GM19455 (cell line): ENCODE measurements around the gene GATAD2A.

Experiments
- ATAC-seq: cut with Tn5 transposase; IDR thresholded peaks from one replicate; pipeline ENCODE4 v1.9.1; 2021; ENCODE audit not compliant: unreplicated experiment

The GATAD2A gene

GRCh38 chr19:19528721-19529490, 123.4 kb downstream of the GATAD2A start, which contains the start of gene YJEFN3:
Gene YJEFN3, plus strand, starts transcription at chr19:19528911. Its CDS starts 22 bp downstream, at chr19:19528933.
- no peak for ATAC-seq

GRCh38 chr19:19529783-19530422, 124.4 kb downstream of the GATAD2A start:
- no peak for ATAC-seq

- no peak for ATAC-seq
These were observed 124.9 kb downstream of the GATAD2A start for GRCh38 chr19:19530423-19530804.

DNA sequence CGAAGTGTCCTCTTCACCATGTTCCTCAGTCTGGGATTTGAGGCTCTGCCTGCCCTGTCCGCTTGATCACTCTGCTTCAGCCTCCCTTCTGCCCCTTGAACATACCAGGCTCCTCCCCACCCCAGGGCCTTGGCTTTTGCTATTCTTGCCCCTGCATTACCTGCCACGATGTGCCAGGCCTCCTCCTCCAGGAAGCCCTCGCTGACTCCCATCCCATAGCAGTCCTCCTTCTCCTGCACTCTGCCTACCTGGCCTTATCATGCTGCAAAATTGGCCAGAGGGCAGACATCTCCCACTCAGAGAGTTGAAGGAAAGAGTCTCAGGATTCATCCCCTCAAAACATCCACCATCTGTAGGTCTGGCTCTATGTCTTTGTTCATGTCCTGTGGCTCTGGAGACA, 125.4 kb downstream of the GATAD2A start:
- no peak for ATAC-seq

DNA sequence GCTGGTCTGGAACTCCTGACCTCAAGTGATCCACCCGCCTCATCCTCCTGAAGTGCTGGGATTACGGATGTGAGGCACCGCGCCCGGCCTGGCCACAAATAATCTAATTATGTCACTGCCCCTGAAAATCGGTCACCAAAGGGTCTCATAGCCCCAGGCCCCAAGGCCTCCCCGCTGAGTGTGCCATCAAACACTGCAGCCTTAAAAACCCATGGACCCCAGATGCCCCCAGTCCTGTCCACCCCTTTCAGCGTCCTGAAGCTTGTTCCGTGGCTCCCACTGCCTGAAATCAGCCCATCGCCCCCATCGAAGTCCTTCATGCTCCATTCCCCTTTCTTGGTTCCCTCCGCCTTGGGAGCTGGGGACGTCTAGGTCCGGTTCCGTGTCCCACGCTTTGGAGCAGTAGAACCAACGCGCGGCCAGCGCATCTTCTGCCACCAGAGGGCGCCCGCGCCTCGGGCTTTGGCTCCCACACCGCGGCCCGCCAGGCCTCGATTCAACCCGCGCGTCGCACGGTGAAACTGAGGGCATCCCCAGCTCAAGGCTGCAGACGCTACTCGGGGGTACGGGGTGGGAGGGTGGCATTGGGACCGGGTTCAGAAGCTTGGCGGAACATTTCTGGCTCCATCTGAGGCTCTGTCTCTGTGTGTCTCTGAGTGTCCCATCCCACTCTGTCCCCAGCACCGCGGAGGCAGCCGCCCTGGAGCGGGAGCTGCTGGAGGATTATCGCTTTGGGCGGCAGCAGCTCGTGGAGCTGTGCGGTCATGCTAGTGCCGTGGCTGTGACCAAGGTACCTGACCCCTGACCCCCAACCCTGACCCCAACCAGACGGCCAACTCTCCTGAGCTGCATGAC, 126.7 kb downstream of the GATAD2A start:
- ATAC-seq = no peak

DNA sequence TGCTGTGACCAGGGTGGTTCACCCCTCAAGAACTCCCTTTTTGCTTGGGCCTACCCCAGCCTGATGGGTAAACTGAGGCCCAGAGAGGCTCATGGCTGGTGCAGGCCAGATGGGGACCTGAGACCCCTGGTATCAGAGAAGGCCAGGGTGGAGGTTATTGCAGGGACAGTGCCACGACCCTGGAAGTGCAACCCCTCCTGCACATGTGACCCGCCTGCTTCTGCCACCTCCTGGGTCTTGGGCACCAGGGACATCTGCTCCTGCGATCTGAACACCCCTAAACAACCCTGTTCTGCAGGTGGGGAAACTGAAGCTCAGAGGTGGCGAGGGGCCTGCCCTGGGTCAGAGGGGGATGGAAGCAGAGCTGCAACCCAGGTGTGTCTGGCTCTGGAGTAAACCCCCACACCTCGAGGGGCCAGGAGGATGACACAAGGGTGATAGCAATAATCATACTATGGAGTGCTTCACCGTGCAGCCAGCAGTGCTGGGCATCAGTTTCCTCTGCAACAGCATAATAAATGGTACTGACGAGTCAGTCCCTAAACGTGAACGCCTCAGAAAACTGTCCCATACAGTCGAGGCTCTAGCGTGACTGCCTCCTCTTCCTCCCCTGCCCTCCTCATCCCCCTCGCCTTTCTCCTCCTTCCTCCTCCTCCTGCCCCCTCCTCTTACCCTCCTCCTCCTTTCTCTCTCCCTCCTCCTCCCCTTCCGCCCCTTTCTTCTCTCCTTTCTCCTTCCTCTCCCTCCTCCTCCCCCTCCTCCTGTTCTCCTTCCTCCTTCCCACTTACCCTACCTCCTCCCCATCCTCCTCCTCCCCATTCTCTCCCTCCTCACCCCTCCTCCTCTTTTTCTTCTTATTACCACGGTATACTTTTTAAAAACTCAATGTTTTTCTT, 127.6 kb downstream of the GATAD2A start:
- ATAC-seq = no peak

DNA sequence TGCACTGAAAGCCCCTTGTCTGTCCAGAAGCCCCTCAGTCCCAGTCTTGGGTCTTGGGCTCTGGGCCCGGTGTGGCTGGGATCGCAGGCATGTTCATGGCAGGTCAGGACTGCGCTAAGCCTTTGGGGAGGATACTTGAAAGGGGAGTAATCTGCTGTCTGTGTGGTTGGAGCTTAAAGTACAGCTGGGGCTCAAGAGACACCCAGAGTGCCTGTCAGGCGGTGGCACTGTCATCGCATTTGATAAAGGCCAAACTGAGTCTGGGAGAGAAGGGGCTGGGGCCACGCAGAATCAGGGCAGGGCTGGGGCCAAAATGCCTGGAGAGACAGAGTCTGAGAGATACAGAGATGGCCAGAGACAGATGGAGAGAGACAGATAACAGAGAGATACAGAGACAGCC, 128.4 kb downstream of the GATAD2A start:
- no peak for ATAC-seq

DNA sequence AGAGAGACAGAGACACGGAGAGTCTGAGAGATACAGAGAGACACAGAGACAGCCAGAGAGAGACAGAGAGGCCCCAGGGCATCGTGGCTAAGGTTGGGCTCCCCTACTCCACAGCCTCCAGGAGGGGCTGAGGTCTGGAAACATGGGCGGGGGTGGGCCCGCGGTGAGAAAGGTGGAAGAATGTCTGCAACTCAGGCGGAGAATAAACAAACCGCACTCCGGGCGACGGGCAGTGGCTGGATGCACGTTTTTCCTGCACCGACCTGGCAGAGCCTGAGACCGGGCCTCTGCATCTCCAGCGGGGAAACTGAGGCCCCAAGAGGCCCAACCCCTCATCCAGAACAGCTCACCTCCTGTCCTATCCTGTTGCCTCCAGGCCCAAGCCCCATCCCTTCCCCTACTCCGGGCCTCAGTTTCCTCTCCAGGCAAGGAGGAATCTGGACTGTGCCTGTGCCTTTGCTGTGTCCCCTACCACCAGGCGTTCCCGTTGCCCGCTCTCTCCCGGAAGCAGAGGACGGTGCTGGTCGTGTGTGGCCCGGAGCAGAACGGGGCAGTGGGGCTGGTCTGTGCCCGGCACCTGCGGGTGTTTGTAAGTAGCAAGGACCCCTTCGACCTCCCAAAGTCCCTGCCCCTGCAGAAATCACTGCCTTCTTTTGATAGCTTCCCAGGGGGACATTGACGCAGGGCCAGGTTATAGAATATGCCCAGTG, 129.2 kb downstream of the GATAD2A start:
- ATAC-seq = no peak

- ATAC-seq = no peak
These were observed 130.1 kb downstream of the GATAD2A start for GRCh38 chr19:19535311-19536191.

- no peak for ATAC-seq
These were observed 131.9 kb downstream of the GATAD2A start for GRCh38 chr19:19537075-19538048.

DNA sequence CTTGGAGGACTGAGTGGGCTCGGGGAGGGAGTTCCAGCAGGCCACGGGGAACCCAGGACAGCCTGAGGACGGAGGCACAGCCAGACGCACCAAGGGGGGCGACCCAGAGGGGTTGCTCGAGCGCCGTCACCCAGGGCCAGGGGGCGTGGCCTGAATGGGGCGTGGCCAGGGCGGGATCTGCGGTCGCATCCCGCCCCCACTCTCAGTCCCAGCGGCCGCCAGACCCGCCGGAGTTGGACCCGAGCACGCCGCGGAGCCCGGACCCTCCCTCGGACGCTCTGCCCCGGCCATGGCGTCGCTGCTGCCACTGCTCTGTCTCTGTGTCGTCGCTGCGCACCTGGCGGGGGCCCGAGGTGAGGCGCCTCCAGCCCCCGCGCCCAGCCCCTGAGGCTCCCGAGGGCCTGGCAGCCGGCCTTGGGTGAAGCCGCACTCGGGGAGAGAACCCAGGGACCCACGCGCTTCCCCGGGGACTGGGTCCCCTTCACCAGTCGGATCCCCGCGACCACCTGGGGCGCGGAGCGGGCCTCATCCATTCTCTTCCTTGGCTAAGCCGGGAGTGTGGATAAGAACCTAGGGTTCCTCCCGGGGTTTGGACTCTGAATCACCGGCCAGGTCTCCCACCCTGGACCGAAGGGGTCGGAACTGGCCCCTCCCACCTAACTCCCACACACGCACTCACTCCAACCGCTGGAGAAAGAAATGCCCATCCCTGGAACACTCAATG, 132.7 kb downstream of the GATAD2A start, which contains the start of gene CILP2:
Gene CILP2 (plus strand): TSS at position 205 of the 724 bp plus-strand sequence. CDS start 85 bp downstream, at position 290.
- ATAC-seq = no peak

- ATAC-seq = no peak
These were observed 133.3 kb downstream of the GATAD2A start for GRCh38 chr19:19538785-19539166.

DNA sequence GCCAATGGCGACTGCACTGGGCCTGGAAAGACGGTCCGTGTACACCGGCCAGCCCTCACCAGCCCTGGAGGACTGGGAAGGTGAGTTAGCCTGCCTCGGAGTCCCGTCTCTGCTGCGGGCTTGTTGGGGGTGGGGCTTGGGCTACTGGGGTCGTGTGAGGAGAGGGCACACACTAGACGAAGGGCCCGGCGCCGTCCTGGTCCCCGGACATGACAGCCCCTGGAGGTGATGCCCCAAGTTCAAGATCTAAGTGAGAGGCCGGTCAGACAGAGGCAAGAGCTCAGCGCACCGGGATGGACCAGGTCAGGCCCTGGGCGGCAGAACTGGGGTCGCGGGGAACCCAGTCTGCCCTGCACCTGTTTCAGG, 134.2 kb downstream of the GATAD2A start:
- ATAC-seq = no peak

DNA sequence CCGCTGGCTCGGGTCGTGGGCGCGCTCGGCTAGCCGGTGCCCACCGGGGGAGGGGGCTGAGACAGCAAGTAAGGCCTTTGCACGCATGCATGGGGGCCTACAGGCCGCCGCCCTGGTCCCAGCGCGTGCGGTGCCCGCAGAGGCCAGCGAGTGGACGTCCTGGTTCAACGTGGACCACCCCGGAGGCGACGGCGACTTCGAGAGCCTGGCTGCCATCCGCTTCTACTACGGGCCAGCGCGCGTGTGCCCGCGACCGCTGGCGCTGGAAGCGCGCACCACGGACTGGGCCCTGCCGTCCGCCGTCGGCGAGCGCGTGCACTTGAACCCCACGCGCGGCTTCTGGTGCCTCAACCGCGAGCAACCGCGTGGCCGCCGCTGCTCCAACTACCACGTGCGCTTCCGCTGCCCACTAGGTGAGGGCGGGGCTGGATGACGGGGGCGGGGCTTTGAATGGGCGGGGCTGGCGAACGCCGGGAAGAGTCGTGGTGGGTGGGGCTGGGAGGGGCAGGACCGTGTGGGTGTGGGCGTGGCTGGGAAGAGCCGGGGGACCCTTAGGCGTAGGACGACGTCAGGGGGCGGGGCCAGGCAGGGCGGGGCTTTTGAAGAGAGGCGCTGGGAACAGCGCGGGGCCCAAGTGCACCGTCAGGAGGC, 134.7 kb downstream of the GATAD2A start:
- ATAC-seq = no peak

- ATAC-seq = no peak
These were observed 135.4 kb downstream of the GATAD2A start for GRCh38 chr19:19540715-19541515.

DNA sequence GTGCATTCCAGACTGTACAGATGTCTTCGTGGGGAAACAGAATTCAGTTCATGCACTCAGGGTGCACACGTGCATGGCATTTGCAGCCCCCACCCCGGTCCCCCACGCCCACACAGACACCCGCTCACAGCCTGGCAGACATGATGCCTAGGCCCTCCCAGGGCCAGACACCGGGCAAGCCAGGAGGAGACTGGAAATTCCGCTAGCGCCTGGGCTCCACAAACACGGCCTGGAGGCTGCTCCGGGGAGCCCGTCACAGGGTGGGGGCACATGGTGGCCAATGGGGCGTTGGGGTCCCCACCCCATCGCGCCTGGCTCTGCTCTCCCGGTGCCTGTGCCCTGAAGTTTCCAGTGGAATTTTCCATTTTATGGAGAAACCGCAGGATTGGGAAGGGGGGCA, 136.1 kb downstream of the GATAD2A start:
- no peak for ATAC-seq
